HepG2 (cell line): ENCODE measurements around the gene MAEA. TPM values are rescaled to one million over a fixed set of nuclear protein-coding genes. Genes with fewer than 3 reads are reported as not detected.

Source experiments
- AHR ChIP-seq: IDR thresholded peaks from 2 replicates; pipeline ENCODE4 v1.6.1; 2018; ENCODE audit warnings: missing genetic modification reagents, missing compliant biosample characterization
- ATF7-NPFF ChIP-seq: sonication (generic); formaldehyde crosslinking; IDR thresholded peaks from 2 replicates; pipeline ENCODE4 v1.8.1; 2023; ENCODE audit warnings: mild to moderate bottlenecking, low read depth, missing genetic modification reagents, moderate library complexity
- EEA1 ChIP-seq: sonication (generic); formaldehyde crosslinking; IDR thresholded peaks from 2 replicates; pipeline ENCODE4 v1.5.1; 2020; ENCODE audit warnings: mild to moderate bottlenecking, missing genetic modification reagents, borderline replicate concordance
- ELF1 ChIP-seq: sonication (generic); formaldehyde crosslinking; IDR thresholded peaks from 2 replicates; pipeline ENCODE4 v1.4.0; 2020; ENCODE audit warnings: missing genetic modification reagents
- FOXK1 ChIP-seq: sonication (generic); formaldehyde crosslinking; IDR thresholded peaks from 2 replicates; pipeline ENCODE4 v1.4.0; 2020; ENCODE audit warnings: low read depth, missing genetic modification reagents, borderline replicate concordance
- GMEB1 ChIP-seq: sonication (generic); formaldehyde crosslinking; IDR thresholded peaks from 2 replicates; pipeline ENCODE4 v1.5.1; 2020; ENCODE audit warnings: missing genetic modification reagents, mild to moderate bottlenecking, borderline replicate concordance
- ISL2 ChIP-seq: sonication (generic); formaldehyde crosslinking; IDR thresholded peaks from 2 replicates; pipeline ENCODE4 v1.5.0; 2020; ENCODE audit warnings: missing genetic modification reagents
- KAT8 ChIP-seq: IDR thresholded peaks from 2 replicates; pipeline ENCODE4 v1.6.1; 2016; ENCODE audit warnings: missing genetic modification reagents, missing compliant biosample characterization
- KDM5B ChIP-seq: sonication (generic); formaldehyde crosslinking; IDR thresholded peaks from 2 replicates; pipeline ENCODE4 v1.4.0; 2020; ENCODE audit warnings: missing genetic modification reagents, mild to moderate bottlenecking, borderline replicate concordance
- MAFK ChIP-seq, 2 experiments: IDR thresholded peaks in 1 of 2; conservative IDR thresholded peaks in 1 of 2; 2 replicates each; pipeline ENCODE4 v1.6.1; 2011; ENCODE audit warnings: improper control_type of control experiment in 2 of 2, low read length in 2 of 2
- NCOA2 ChIP-seq: sonication (generic); formaldehyde crosslinking; IDR thresholded peaks from 2 replicates; pipeline ENCODE4 v1.8.0; 2022; ENCODE audit warnings: inconsistent platforms
- SOX6 ChIP-seq, 2 experiments: fragments of 450-650 bp in 1 of 2; sonication (generic) in 1 of 2; formaldehyde crosslinking in 1 of 2; IDR thresholded peaks; 2 replicates each; pipeline versions ENCODE4 v1.4.0 to v1.6.1; 2017 to 2020; ENCODE audit warnings: antibody characterized with exemption in 1 of 2, mild to moderate bottlenecking in 1 of 2, missing genetic modification reagents in 1 of 2
- TAF15 ChIP-seq: fragments of 200-400 bp; formaldehyde crosslinking; IDR thresholded peaks from one replicate; pipeline ENCODE4 v1.6.1; 2018; ENCODE audit warnings: mild to moderate bottlenecking, low read depth, low read length; ENCODE audit not compliant: poor library complexity, severe bottlenecking
- TFE3 ChIP-seq: IDR thresholded peaks from 2 replicates; pipeline ENCODE4 v1.6.1; 2016
- ZFP41 ChIP-seq: sonication (generic); formaldehyde crosslinking; IDR thresholded peaks from 2 replicates; pipeline ENCODE4 v1.4.0; 2020; ENCODE audit warnings: mild to moderate bottlenecking, missing genetic modification reagents, borderline replicate concordance
- ZNF101 ChIP-seq: sonication (generic); formaldehyde crosslinking; IDR thresholded peaks from 2 replicates; pipeline ENCODE4 v1.4.0; 2020; ENCODE audit warnings: mild to moderate bottlenecking, low read depth, missing genetic modification reagents, borderline replicate concordance
- ZNF446 ChIP-seq: sonication (generic); formaldehyde crosslinking; IDR thresholded peaks from 2 replicates; pipeline ENCODE4 v1.5.0; 2020; ENCODE audit warnings: mild to moderate bottlenecking, missing genetic modification reagents
- ZNF546 ChIP-seq: sonication (generic); formaldehyde crosslinking; conservative IDR thresholded peaks from 2 replicates; pipeline ENCODE4 v1.8.1; 2023; ENCODE audit warnings: mild to moderate bottlenecking, missing genetic modification reagents
- ZNF768 ChIP-seq: sonication (generic); formaldehyde crosslinking; IDR thresholded peaks from 2 replicates; pipeline ENCODE4 v1.4.0; 2020; ENCODE audit warnings: missing genetic modification reagents
- polyA plus RNA-seq, 8 experiments: library from polyadenylated mRNA; depleted of rRNA in 3 of 8; stranded (reverse) in 7 of 8; unstranded in 1 of 8; fragments of >200 nt; fragmentation: Illumina TruSeq in 4 of 8; extraction: Trizol in 4 of 8; gene quantifications; 2 replicates each; pipeline versions ENCODE4 v1.2.1 to v1.2.3, GENCODE V29; 2011 to 2016; ENCODE audit warnings: low read depth in 4 of 8, missing spikeins in 1 of 8, mixed read lengths in 1 of 8; ENCODE audit not compliant: insufficient read depth in 1 of 8
- total RNA-seq, 5 experiments: library from RNA; depleted of rRNA; stranded (reverse); fragments of >200 nt; fragmentation: Illumina TruSeq; extraction: Trizol; gene quantifications; 2 replicates each; pipeline ENCODE4 v1.2.3, GENCODE V29; 2016; ENCODE audit warnings: low read depth in 1 of 5
- TF ChIP-seq, protein P1 (sequence below): sonication (generic); formaldehyde crosslinking; IDR thresholded peaks from 2 replicates; pipeline ENCODE4 v1.4.0; 2020; ENCODE audit warnings: missing genetic modification reagents, borderline replicate concordance
- TF ChIP-seq, protein P2 (sequence below): sonication (generic); formaldehyde crosslinking; IDR thresholded peaks from 2 replicates; pipeline ENCODE4 v1.4.0; 2020; ENCODE audit warnings: mild to moderate bottlenecking, missing genetic modification reagents

Gene MAEA
- total and polyA plus RNA-seq, 2 of the 13 experiments (the other 11 are each of a cell fraction or from before 2014, with no cell fraction given), result 52.0 to 57.1 TPM

DNA sequence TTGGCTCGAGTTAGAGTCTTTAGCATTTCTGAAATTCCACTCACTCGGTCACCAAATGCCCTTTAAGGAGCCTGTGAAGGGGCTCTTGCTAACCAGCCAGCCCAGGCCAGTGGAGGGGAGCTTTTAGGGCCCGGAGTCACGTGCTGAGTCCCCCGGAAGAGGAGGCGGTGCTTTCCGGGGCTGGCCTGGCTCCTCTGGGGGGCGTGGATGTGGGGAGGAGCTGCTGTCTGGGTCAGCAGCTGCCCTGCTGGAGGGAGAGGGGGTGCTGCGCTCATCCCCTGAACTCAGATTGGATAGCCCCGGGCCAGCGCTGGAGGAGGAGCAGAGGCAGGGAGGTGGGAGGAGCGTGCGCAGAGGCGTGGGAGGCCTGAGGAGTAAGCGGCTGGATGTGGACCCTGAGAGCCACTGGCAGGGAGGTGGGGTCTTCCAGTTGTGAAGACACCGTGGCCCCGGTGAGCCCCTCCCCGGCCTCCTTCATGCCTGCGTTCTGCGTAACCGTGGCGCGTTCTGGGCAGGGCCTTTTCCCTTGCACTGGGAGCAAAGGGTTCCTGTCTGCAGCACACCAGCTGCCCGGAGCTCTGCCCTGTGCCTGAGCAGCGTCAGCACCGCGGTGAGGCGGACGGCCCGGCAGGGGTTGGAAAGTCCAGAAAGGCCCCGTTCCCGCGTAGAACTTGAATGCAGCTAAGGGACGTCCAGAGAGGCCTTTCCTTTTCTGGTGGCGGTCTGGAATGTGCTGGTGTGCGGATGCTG is 19.7 kb downstream of the MAEA start (continued):
- 0 out of 2 replicates have a peak, but pooled peaks have one; percentile 11 for TF ChIP-seq FOXK1 (CRISPR knock-in tag)
- TF ChIP-seq TAF15, result peak; percentile 71
- TF ChIP-seq EEA1 (CRISPR knock-in tag), result peak; percentile 34; the same call in 1 of the 2 replicates
- TF ChIP-seq NCOA2, result 0 out of 2 replicates have a peak, but pooled peaks have one; percentile 4
- TF ChIP-seq GMEB1 (CRISPR knock-in tag), result peak; percentile 67; the same call in 1 of the 2 replicates
- TF ChIP-seq, protein P1, sequence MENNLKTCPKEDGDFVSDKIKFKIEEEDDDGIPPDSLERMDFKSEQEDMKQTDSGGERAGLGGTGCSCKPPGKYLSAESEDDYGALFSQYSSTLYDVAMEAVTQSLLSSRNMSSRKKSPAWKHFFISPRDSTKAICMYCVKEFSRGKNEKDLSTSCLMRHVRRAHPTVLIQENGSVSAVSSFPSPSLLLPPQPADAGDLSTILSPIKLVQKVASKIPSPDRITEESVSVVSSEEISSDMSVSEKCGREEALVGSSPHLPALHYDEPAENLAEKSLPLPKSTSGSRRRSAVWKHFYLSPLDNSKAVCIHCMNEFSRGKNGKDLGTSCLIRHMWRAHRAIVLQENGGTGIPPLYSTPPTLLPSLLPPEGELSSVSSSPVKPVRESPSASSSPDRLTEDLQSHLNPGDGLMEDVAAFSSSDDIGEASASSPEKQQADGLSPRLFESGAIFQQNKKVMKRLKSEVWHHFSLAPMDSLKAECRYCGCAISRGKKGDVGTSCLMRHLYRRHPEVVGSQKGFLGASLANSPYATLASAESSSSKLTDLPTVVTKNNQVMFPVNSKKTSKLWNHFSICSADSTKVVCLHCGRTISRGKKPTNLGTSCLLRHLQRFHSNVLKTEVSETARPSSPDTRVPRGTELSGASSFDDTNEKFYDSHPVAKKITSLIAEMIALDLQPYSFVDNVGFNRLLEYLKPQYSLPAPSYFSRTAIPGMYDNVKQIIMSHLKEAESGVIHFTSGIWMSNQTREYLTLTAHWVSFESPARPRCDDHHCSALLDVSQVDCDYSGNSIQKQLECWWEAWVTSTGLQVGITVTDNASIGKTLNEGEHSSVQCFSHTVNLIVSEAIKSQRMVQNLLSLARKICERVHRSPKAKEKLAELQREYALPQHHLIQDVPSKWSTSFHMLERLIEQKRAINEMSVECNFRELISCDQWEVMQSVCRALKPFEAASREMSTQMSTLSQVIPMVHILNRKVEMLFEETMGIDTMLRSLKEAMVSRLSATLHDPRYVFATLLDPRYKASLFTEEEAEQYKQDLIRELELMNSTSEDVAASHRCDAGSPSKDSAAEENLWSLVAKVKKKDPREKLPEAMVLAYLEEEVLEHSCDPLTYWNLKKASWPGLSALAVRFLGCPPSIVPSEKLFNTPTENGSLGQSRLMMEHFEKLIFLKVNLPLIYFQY, result peak; percentile 18; the same call in 1 of the 2 replicates
- TF ChIP-seq ZNF546 (CRISPR knock-in tag), result no peak
- TF ChIP-seq, protein P2, sequence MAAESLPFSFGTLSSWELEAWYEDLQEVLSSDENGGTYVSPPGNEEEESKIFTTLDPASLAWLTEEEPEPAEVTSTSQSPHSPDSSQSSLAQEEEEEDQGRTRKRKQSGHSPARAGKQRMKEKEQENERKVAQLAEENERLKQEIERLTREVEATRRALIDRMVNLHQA (CRISPR knock-in tag), result no peak
- TF ChIP-seq ISL2 (CRISPR knock-in tag), result 0 out of 2 replicates have a peak, but pooled peaks have one; percentile 39
- peak; percentile 92 for TF ChIP-seq TFE3
- no peak for TF ChIP-seq MAFK (conservative IDR thresholded peaks at IDR 0.05 in 1 of 2, IDR thresholded peaks at IDR 0.05 in 1 of 2; ENCODE audit: low read length in 2 of 2)
- TF ChIP-seq ZFP41 (CRISPR knock-in tag), result 0 out of 2 replicates have a peak, but pooled peaks have one; percentile 70
- no peak for TF ChIP-seq AHR (CRISPR knock-in tag)
- TF ChIP-seq ELF1, result peak; percentile 79
- no peak for TF ChIP-seq SOX6 (IDR thresholded peaks at IDR 0.05)
- TF ChIP-seq SOX6 (CRISPR knock-in tag; IDR thresholded peaks at IDR 0.05), result peak; percentile 47; the same call in 1 of the 2 replicates
- no peak; the same call in 1 of the 2 replicates for TF ChIP-seq ZNF768
- no peak for TF ChIP-seq ZNF101 (CRISPR knock-in tag)
- TF ChIP-seq ATF7-NPFF (CRISPR knock-in tag), result peak; percentile 12; the same call in 1 of the 2 replicates
- TF ChIP-seq KDM5B, result peak; percentile 73; the same call in 1 of the 2 replicates
- TF ChIP-seq KAT8 (CRISPR knock-in tag), result peak; percentile 73
- 0 out of 2 replicates have a peak, but pooled peaks have one; percentile 46 for TF ChIP-seq ZNF446 (CRISPR knock-in tag)
